Osteoblast (primary cell): ENCODE results near the gene ZFAND5. TPM values are rescaled to one million over a fixed set of nuclear protein-coding genes. Genes with fewer than 3 reads are reported as not detected.

Experiments used
- DNase-seq: peaks from one replicate; pipeline ENCODE4 v3.0.0; 2011; ENCODE audit warnings: low spot score, mixed read lengths; ENCODE audit not compliant: insufficient read length; ENCODE audit errors: missing footprints
- H2AFZ ChIP-seq: 2 replicates; pipeline ENCODE4 v1.6.0; 2011; ENCODE audit warnings: mild to moderate bottlenecking, low read length
- H3K27ac ChIP-seq: 2 replicates; pipeline ENCODE4 v1.5.1; 2011; ENCODE audit warnings: mild to moderate bottlenecking, low read depth, low read length, moderate library complexity
- H3K27me3 ChIP-seq: 2 replicates; pipeline ENCODE4 v1.6.0; 2012; ENCODE audit warnings: mild to moderate bottlenecking, control low read depth, inconsistent platforms, low read length, moderate library complexity; ENCODE audit not compliant: insufficient read depth
- H3K36me3 ChIP-seq: 2 replicates; pipeline ENCODE4 v1.5.1; 2011; ENCODE audit warnings: mild to moderate bottlenecking, low read length, control low read depth, moderate library complexity; ENCODE audit not compliant: insufficient read depth
- H3K4me1 ChIP-seq: 2 replicates; pipeline ENCODE4 v1.5.1; 2011; ENCODE audit warnings: mild to moderate bottlenecking, low read length, control low read depth, moderate library complexity; ENCODE audit not compliant: insufficient read depth
- H3K4me2 ChIP-seq: 2 replicates; pipeline ENCODE4 v1.6.0; 2011; ENCODE audit warnings: mild to moderate bottlenecking, low read length; ENCODE audit not compliant: insufficient read depth
- H3K4me3 ChIP-seq: fragments of 200-600 bp; sonication (generic); 3 replicates; pipeline ENCODE4 v1.5.1; 2012; ENCODE audit warnings: mild to moderate bottlenecking, low read length, inconsistent platforms; ENCODE audit not compliant: insufficient read depth
- H3K79me2 ChIP-seq: 2 replicates; pipeline ENCODE4 v1.6.0; 2012; ENCODE audit warnings: mild to moderate bottlenecking, low read length, control low read depth, inconsistent platforms; ENCODE audit not compliant: insufficient read depth
- H3K9me3 ChIP-seq: 2 replicates; pipeline ENCODE4 v1.5.1; 2011; ENCODE audit warnings: low read depth, low read length, control low read depth
- H4K20me1 ChIP-seq: 2 replicates; pipeline ENCODE4 v1.6.0; 2012; ENCODE audit warnings: mild to moderate bottlenecking, low read length, control low read depth; ENCODE audit not compliant: insufficient read depth
- CTCF ChIP-seq: IDR thresholded peaks from 2 replicates; pipeline ENCODE4 v1.5.1; 2011; ENCODE audit warnings: mild to moderate bottlenecking, low read depth, low read length, moderate library complexity; ENCODE audit errors: extremely low read depth
- total RNA-seq: library from RNA; depleted of rRNA; stranded (reverse); fragments of >200 nt; gene quantifications from 2 replicates; pipeline ENCODE4 v1.2.3, GENCODE V29; 2012

ZFAND5 gene
- 153 and 164 TPM in 2 replicates for total RNA-seq

- DNase-seq, result peak; percentile 99
- Histone ChIP-seq H4K20me1 (peaks cover 38% of the 10 kb centered on the region), H3K36me3 (peaks cover 23% of the 10 kb centered on the region), H3K79me2 (peaks cover 49% of the 10 kb centered on the region), H3K4me1 (peaks cover 31% of the 10 kb centered on the region), H3K27me3 (no peaks in the 10 kb centered on the region), H2AFZ (peak within 1 kb of the TSS; percentile 88), H3K27ac (peak within 1 kb of the TSS; percentile 100), H3K4me2 (peak within 1 kb of the TSS; percentile 95), H3K4me3 (peak within 1 kb of the TSS; percentile 89), H3K9me3 (no peaks in the 10 kb centered on the region)
- no peak for TF ChIP-seq CTCF
These were observed at the start of gene ZFAND5 for GRCh38 chr9:72364679-72365524. TSS of gene ZFAND5 (minus strand) at chr9:72365208. CDS start at chr9:72360778, 4,430 bp downstream.

- no peak for TF ChIP-seq CTCF
- Histone ChIP-seq H3K9me3 (no peaks in the 10 kb centered on the region), H3K27ac (no peak overlapping the region), H3K4me3 (no peak overlapping the region), H3K27me3 (no peaks in the 10 kb centered on the region), H3K4me2 (no peak overlapping the region), H3K36me3 (no peaks in the 10 kb centered on the region), H2AFZ (no peak overlapping the region), H4K20me1 (no peaks in the 10 kb centered on the region), H3K79me2 (no peaks in the 10 kb centered on the region), H3K4me1 (no peaks in the 10 kb centered on the region)
- DNase-seq, result no peak
These were observed 47.6 kb upstream of the ZFAND5 start for GRCh38 chr9:72412483-72413040.

DNA sequence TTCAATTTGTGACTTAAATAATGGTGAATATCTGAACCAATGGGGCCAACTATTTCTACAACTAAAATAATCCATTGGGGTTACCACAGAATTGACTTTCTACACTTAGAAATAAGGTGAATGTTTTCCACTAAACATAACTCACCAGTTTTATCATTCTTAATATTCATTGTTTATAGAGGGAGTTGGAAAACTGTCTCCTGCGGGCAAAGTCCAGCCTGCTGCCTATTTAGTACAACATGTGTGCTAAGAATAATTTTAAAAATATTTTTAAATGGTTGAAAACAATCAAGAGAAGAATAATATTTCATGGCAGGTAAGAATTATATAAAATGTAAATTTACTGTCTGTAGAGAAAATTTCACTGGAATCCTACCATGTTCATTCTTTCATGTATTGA is 45.2 kb upstream of the ZFAND5 start:
- H3K27ac ChIP-seq, result no peak overlapping the region
- no peak overlapping the region for H3K4me2 ChIP-seq
- H3K9me3 ChIP-seq, result no peaks in the 10 kb centered on the region
- H3K36me3 ChIP-seq, result no peaks in the 10 kb centered on the region
- H3K27me3 ChIP-seq, result no peaks in the 10 kb centered on the region
- no peaks in the 10 kb centered on the region for H4K20me1 ChIP-seq
- no peak for DNase-seq
- H2AFZ ChIP-seq, result no peak overlapping the region
- no peaks in the 10 kb centered on the region for H3K4me1 ChIP-seq
- TF ChIP-seq CTCF, result no peak
- H3K79me2 ChIP-seq, result no peaks in the 10 kb centered on the region
- no peak overlapping the region for H3K4me3 ChIP-seq

GRCh38 chr9:72407114-72407513 is 42.1 kb upstream of the ZFAND5 start:
- H3K27ac ChIP-seq, result no peak overlapping the region
- H3K79me2 ChIP-seq, result no peaks in the 10 kb centered on the region
- H3K4me2 ChIP-seq, result no peak overlapping the region
- peak overlapping the region; percentile 1 for H2AFZ ChIP-seq
- H3K4me1 ChIP-seq, result no peaks in the 10 kb centered on the region
- H3K27me3 ChIP-seq, result no peaks in the 10 kb centered on the region
- H3K9me3 ChIP-seq, result no peaks in the 10 kb centered on the region
- no peak overlapping the region for H3K4me3 ChIP-seq
- no peaks in the 10 kb centered on the region for H3K36me3 ChIP-seq
- DNase-seq, result no peak
- TF ChIP-seq CTCF, result no peak
- no peaks in the 10 kb centered on the region for H4K20me1 ChIP-seq
